ENCODE data around the gene CLDN1.
"Not testable (repeated sequence)": the region's sequence is repeated elsewhere in the genome, so short reads cannot be mapped to it uniquely, and the experiment has no call there.

CLDN1 gene

GRCh38 chr3:190272747-190273146, 49.5 kb downstream of the CLDN1 start:
- Histone ChIP-seq H3F3A (ENCODE audit: low read depth) (no peaks in the 10 kb centered on the region), H3K36me3 (ENCODE audit: insufficient read depth, low read length) (no peaks in the 10 kb centered on the region), H3K4me3 (ENCODE audit: low read length, poor library complexity, severe bottlenecking) (no peak overlapping the region), H3K9ac (ENCODE audit: low read depth, low read length, poor library complexity, severe bottlenecking) (no peak overlapping the region), H4K20me1 (ENCODE audit: insufficient read depth, low read length, poor library complexity, severe bottlenecking) (no peaks in the 10 kb centered on the region), H3K4me1 (ENCODE audit: insufficient read depth, low read length, poor library complexity, severe bottlenecking) (no peaks in the 10 kb centered on the region), H2AFZ (ENCODE audit: low read length) (no peak overlapping the region), H3K9me3 (ENCODE audit: insufficient read depth, low read depth, low read length) (no peaks in the 10 kb centered on the region), H3K4me2 (ENCODE audit: low read depth, low read length, poor library complexity, severe bottlenecking) (no peak overlapping the region), H3K9me2 (replicated peaks; ENCODE audit: low read depth, low read length) (no peaks in the 10 kb centered on the region), H3K79me2 (ENCODE audit: insufficient read depth, low read length) (no peaks in the 10 kb centered on the region), H3K27me3 (ENCODE audit: insufficient read depth, low read length, poor library complexity, severe bottlenecking) (no peaks in the 10 kb centered on the region)
- TF ChIP-seq EZH2phosphoT487 (IDR thresholded peaks at IDR 0.05; ENCODE audit: borderline replicate concordance): no peak
- TF ChIP-seq CTCF (conservative IDR thresholded peaks at IDR 0.05; ENCODE audit: low read length): no peak

- Histone ChIP-seq H4K20me1 (ENCODE audit: insufficient read depth, low read length, poor library complexity, severe bottlenecking) (no peaks in the 10 kb centered on the region), H2AFZ (ENCODE audit: low read length) (no peak overlapping the region), H3K4me2 (ENCODE audit: low read depth, low read length, poor library complexity, severe bottlenecking) (no peak overlapping the region), H3K4me3 (ENCODE audit: low read length, poor library complexity, severe bottlenecking) (no peak overlapping the region), H3K4me1 (ENCODE audit: insufficient read depth, low read length, poor library complexity, severe bottlenecking) (no peaks in the 10 kb centered on the region), H3K27me3 (ENCODE audit: insufficient read depth, low read length, poor library complexity, severe bottlenecking) (no peaks in the 10 kb centered on the region), H3K79me2 (ENCODE audit: insufficient read depth, low read length) (no peaks in the 10 kb centered on the region), H3K9ac (ENCODE audit: low read depth, low read length, poor library complexity, severe bottlenecking) (no peak overlapping the region), H3F3A (ENCODE audit: low read depth) (no peaks in the 10 kb centered on the region), H3K36me3 (ENCODE audit: insufficient read depth, low read length) (no peaks in the 10 kb centered on the region), H3K9me3 (ENCODE audit: insufficient read depth, low read depth, low read length) (no peaks in the 10 kb centered on the region), H3K9me2 (replicated peaks; ENCODE audit: low read depth, low read length) (no peaks in the 10 kb centered on the region)
- TF ChIP-seq CTCF (conservative IDR thresholded peaks at IDR 0.05; ENCODE audit: low read length): no peak
- TF ChIP-seq EZH2phosphoT487 (IDR thresholded peaks at IDR 0.05; ENCODE audit: borderline replicate concordance): no peak
Observed at GRCh38 chr3:190269101-190269500, 53.1 kb downstream of the CLDN1 start.

- H3K9me2 ChIP-seq (replicated peaks; ENCODE audit: low read depth, low read length); H3K27me3 ChIP-seq (ENCODE audit: insufficient read depth, low read length, poor library complexity, severe bottlenecking); H3K9ac ChIP-seq (ENCODE audit: low read depth, low read length, poor library complexity, severe bottlenecking); H3K4me3 ChIP-seq (ENCODE audit: low read length, poor library complexity, severe bottlenecking); H3K79me2 ChIP-seq (ENCODE audit: insufficient read depth, low read length); H3K4me2 ChIP-seq (ENCODE audit: low read depth, low read length, poor library complexity, severe bottlenecking); H3K4me1 ChIP-seq (ENCODE audit: insufficient read depth, low read length, poor library complexity, severe bottlenecking); H3K9me3 ChIP-seq (ENCODE audit: insufficient read depth, low read depth, low read length); H4K20me1 ChIP-seq (ENCODE audit: insufficient read depth, low read length, poor library complexity, severe bottlenecking); H2AFZ ChIP-seq (ENCODE audit: low read length); H3F3A ChIP-seq (ENCODE audit: low read depth); H3K36me3 ChIP-seq (ENCODE audit: insufficient read depth, low read length): not testable (repeated sequence)
Observed at GRCh38 chr3:190267464-190267863, 54.8 kb downstream of the CLDN1 start.

GRCh38 chr3:190266913-190267290, 55.3 kb downstream of the CLDN1 start:
- Histone ChIP-seq H3K4me2 (ENCODE audit: low read depth, low read length, poor library complexity, severe bottlenecking) (no peak overlapping the region), H3F3A (ENCODE audit: low read depth) (no peaks in the 10 kb centered on the region), H2AFZ (ENCODE audit: low read length) (no peak overlapping the region), H4K20me1 (ENCODE audit: insufficient read depth, low read length, poor library complexity, severe bottlenecking) (no peaks in the 10 kb centered on the region), H3K9me2 (replicated peaks; ENCODE audit: low read depth, low read length) (no peaks in the 10 kb centered on the region), H3K27me3 (ENCODE audit: insufficient read depth, low read length, poor library complexity, severe bottlenecking) (no peaks in the 10 kb centered on the region), H3K9ac (ENCODE audit: low read depth, low read length, poor library complexity, severe bottlenecking) (no peak overlapping the region), H3K36me3 (ENCODE audit: insufficient read depth, low read length) (no peaks in the 10 kb centered on the region), H3K4me1 (ENCODE audit: insufficient read depth, low read length, poor library complexity, severe bottlenecking) (no peaks in the 10 kb centered on the region), H3K4me3 (ENCODE audit: low read length, poor library complexity, severe bottlenecking) (no peak overlapping the region), H3K9me3 (ENCODE audit: insufficient read depth, low read depth, low read length) (no peaks in the 10 kb centered on the region), H3K79me2 (ENCODE audit: insufficient read depth, low read length) (no peaks in the 10 kb centered on the region)
- no peak for TF ChIP-seq EZH2phosphoT487 (IDR thresholded peaks at IDR 0.05; ENCODE audit: borderline replicate concordance)
- TF ChIP-seq CTCF (conservative IDR thresholded peaks at IDR 0.05; ENCODE audit: low read length): no peak

All from Loucy (cell line).